ENCODE results near the gene MCUB. TPM values are rescaled to one million over a fixed set of nuclear protein-coding genes. Genes with fewer than 3 reads are reported as not detected.

The MCUB gene
- total RNA-seq, 1 donor from 2014 or later = 28.5 TPM

- TF ChIP-seq CTCF (IDR thresholded peaks at IDR 0.05) (no peak), POLR2AphosphoS5 (IDR thresholded peaks at IDR 0.05; ENCODE audit: insufficient read depth in 1 of 2, low read depth in 1 of 2) (no peak), POLR2A (IDR thresholded peaks at IDR 0.05) (no peak)
- H3K9me3 ChIP-seq = no peaks in the 10 kb centered on the region
- H3K27me3 ChIP-seq = no peaks in the 10 kb centered on the region
- intact Hi-C loops (cut with DNase I) = no loop called here
- DNase-seq (ENCODE audit: extremely low spot score in 2 of 2) = no peak
- no peak overlapping the region for H3K27ac ChIP-seq
- peaks cover 0 to 11% of the 10 kb centered on the region in 2 donors for H3K36me3 ChIP-seq
- no peaks in the 10 kb centered on the region for H3K4me1 ChIP-seq
- H3K4me3 ChIP-seq = no peak overlapping the region
Measured at GRCh38 chr4:109721033-109721432, 161.0 kb downstream of the MCUB start.

- no peak overlapping the region for H3K27ac ChIP-seq
- intact Hi-C loops (cut with DNase I) = no loop called here
- TF ChIP-seq POLR2AphosphoS5 (IDR thresholded peaks at IDR 0.05; ENCODE audit: insufficient read depth in 1 of 2, low read depth in 1 of 2) (no peak), POLR2A (IDR thresholded peaks at IDR 0.05) (no peak), CTCF (IDR thresholded peaks at IDR 0.05) (no peak)
Measured at GRCh38 chr4:109722357-109722756, 162.3 kb downstream of the MCUB start.

GRCh38 chr4:109723110-109723509, 163.1 kb downstream of the MCUB start:
- no peak for TF ChIP-seq POLR2A (IDR thresholded peaks at IDR 0.05)
- no peak for TF ChIP-seq CTCF (IDR thresholded peaks at IDR 0.05)
- TF ChIP-seq POLR2AphosphoS5 (IDR thresholded peaks at IDR 0.05; ENCODE audit: insufficient read depth in 1 of 2, low read depth in 1 of 2) = no peak
- peaks cover 6% of the 10 kb centered on the region for H3K4me1 ChIP-seq
- H3K9me3 ChIP-seq = no peaks in the 10 kb centered on the region
- no peak for DNase-seq (ENCODE audit: extremely low spot score in 2 of 2)
- H3K4me3 ChIP-seq = no peak overlapping the region
- intact Hi-C loops (cut with DNase I) = no loop called here
- H3K36me3 ChIP-seq = no peaks in the 10 kb centered on the region
- no peaks in the 10 kb centered on the region for H3K27me3 ChIP-seq
- H3K27ac ChIP-seq = no peak overlapping the region

More at GRCh38 chr4:109722357-109722756, 162.3 kb downstream of the MCUB start:
- Histone ChIP-seq H3K36me3 (no peaks in the 10 kb centered on the region), H3K9me3 (no peaks in the 10 kb centered on the region), H3K4me3 (no peak overlapping the region), H3K27me3 (no peaks in the 10 kb centered on the region), H3K4me1 (no peaks in the 10 kb centered on the region)
- no peak for DNase-seq (ENCODE audit: extremely low spot score in 2 of 2)

- DNase-seq (ENCODE audit: extremely low spot score in 2 of 2) = no peak
- H3K36me3 ChIP-seq = no peaks in the 10 kb centered on the region
- H3K27me3 ChIP-seq = no peaks in the 10 kb centered on the region
- H3K4me1 ChIP-seq = peaks cover 18% of the 10 kb centered on the region
- intact Hi-C loops (cut with DNase I) = no loop called here
- TF ChIP-seq POLR2AphosphoS5 (IDR thresholded peaks at IDR 0.05; ENCODE audit: insufficient read depth in 1 of 2, low read depth in 1 of 2) = no peak
- TF ChIP-seq POLR2A (IDR thresholded peaks at IDR 0.05) = no peak
- TF ChIP-seq CTCF (IDR thresholded peaks at IDR 0.05) = no peak
- H3K4me3 ChIP-seq = peak overlapping the region in 1 of 2 donors; percentile 58
- H3K9me3 ChIP-seq = no peaks in the 10 kb centered on the region
- no peak overlapping the region for H3K27ac ChIP-seq
Measured at GRCh38 chr4:109728385-109728784, 168.3 kb downstream of the MCUB start.

GRCh38 chr4:109729117-109729717, 169.2 kb downstream of the MCUB start:
- TF ChIP-seq POLR2A (IDR thresholded peaks at IDR 0.05) = no peak
- TF ChIP-seq CTCF (IDR thresholded peaks at IDR 0.05) = no peak
- no peak for TF ChIP-seq POLR2AphosphoS5 (IDR thresholded peaks at IDR 0.05; ENCODE audit: insufficient read depth in 1 of 2, low read depth in 1 of 2)
- no peaks in the 10 kb centered on the region for H3K9me3 ChIP-seq
- H3K27ac ChIP-seq = peak overlapping the region; percentile 80
- no peaks in the 10 kb centered on the region for H3K36me3 ChIP-seq
- no peak for DNase-seq (ENCODE audit: extremely low spot score in 2 of 2)
- peaks cover 18% of the 10 kb centered on the region for H3K4me1 ChIP-seq
- H3K27me3 ChIP-seq = no peaks in the 10 kb centered on the region
- H3K4me3 ChIP-seq = peak overlapping the region; percentile 58 to 94
- intact Hi-C loops (cut with DNase I) = no loop called here
